Measurements from ENCODE around the gene KRTAP5-3.
"Not testable (repeated sequence)": the region's sequence is repeated elsewhere in the genome, so short reads cannot be mapped to it uniquely, and the experiment has no call there.

Gene KRTAP5-3

GRCh38 chr11:1618231-1618630, 10.0 kb upstream of the KRTAP5-3 start:
- no peak for DNase-seq (ENCODE audit: low read depth)

GRCh38 chr11:1607901-1608300, 362 bp downstream of the KRTAP5-3 start:
- DNase-seq (ENCODE audit: low read depth): not testable (repeated sequence)

- not testable (repeated sequence) for DNase-seq (ENCODE audit: low read depth)
Measured at GRCh38 chr11:1607156-1607845, 962 bp downstream of the KRTAP5-3 start.

GRCh38 chr11:1605923-1606322, 2.3 kb downstream of the KRTAP5-3 start:
- not testable (repeated sequence) for DNase-seq (ENCODE audit: low read depth)

- no peak for DNase-seq (ENCODE audit: low read depth)
Measured at GRCh38 chr11:1604711-1605110, 3.6 kb downstream of the KRTAP5-3 start.

GRCh38 chr11:1604181-1604580, 4.1 kb downstream of the KRTAP5-3 start:
- no peak for DNase-seq (ENCODE audit: low read depth)

GRCh38 chr11:1603629-1604028, 4.6 kb downstream of the KRTAP5-3 start:
- DNase-seq (ENCODE audit: low read depth): no peak

GRCh38 chr11:1601663-1602062, 6.6 kb downstream of the KRTAP5-3 start:
- DNase-seq (ENCODE audit: low read depth): not testable (repeated sequence)

- DNase-seq (ENCODE audit: low read depth): no peak
Measured at GRCh38 chr11:1600626-1601025, 7.6 kb downstream of the KRTAP5-3 start.

GRCh38 chr11:1598816-1599215, 9.4 kb downstream of the KRTAP5-3 start:
- DNase-seq (ENCODE audit: low read depth): no peak

GRCh38 chr11:1598406-1598805, 9.9 kb downstream of the KRTAP5-3 start:
- DNase-seq (ENCODE audit: low read depth): not testable (repeated sequence)

GRCh38 chr11:1597994-1598380, 10.3 kb downstream of the KRTAP5-3 start, which contains the start of gene KRTAP5-2:
KRTAP5-2 (minus strand) TSS chr11:1598294; CDS start chr11:1598250, 44 bp downstream.
- DNase-seq (ENCODE audit: low read depth): no peak

- DNase-seq (ENCODE audit: low read depth): no peak
Measured at GRCh38 chr11:1597331-1597993, 10.8 kb downstream of the KRTAP5-3 start.

GRCh38 chr11:1596576-1597121, 11.6 kb downstream of the KRTAP5-3 start:
- DNase-seq (ENCODE audit: low read depth): not testable (repeated sequence)

GRCh38 chr11:1595994-1596575, 12.2 kb downstream of the KRTAP5-3 start:
- not testable (repeated sequence) for DNase-seq (ENCODE audit: low read depth)

GRCh38 chr11:1592628-1593027, 15.6 kb downstream of the KRTAP5-3 start:
- no peak for DNase-seq (ENCODE audit: low read depth)

- no peak for DNase-seq (ENCODE audit: low read depth)
Measured at GRCh38 chr11:1589996-1590395, 18.3 kb downstream of the KRTAP5-3 start.

- DNase-seq (ENCODE audit: low read depth): not testable (repeated sequence)
Measured at GRCh38 chr11:1589191-1589963, 18.9 kb downstream of the KRTAP5-3 start.

- DNase-seq (ENCODE audit: low read depth): no peak
Measured at GRCh38 chr11:1586699-1587098, 21.6 kb downstream of the KRTAP5-3 start.

GRCh38 chr11:1584661-1585370, 23.4 kb downstream of the KRTAP5-3 start, which contains the start of gene KRTAP5-1:
KRTAP5-1 (minus strand) TSS chr11:1585283; CDS start chr11:1585249, 34 bp downstream.
- not testable (repeated sequence) for DNase-seq (ENCODE audit: low read depth)

GRCh38 chr11:1582909-1583308, 25.4 kb downstream of the KRTAP5-3 start:
- DNase-seq (ENCODE audit: low read depth): not testable (repeated sequence)
